ENCODE data around the gene TSSK1B.

The TSSK1B gene

DNA sequence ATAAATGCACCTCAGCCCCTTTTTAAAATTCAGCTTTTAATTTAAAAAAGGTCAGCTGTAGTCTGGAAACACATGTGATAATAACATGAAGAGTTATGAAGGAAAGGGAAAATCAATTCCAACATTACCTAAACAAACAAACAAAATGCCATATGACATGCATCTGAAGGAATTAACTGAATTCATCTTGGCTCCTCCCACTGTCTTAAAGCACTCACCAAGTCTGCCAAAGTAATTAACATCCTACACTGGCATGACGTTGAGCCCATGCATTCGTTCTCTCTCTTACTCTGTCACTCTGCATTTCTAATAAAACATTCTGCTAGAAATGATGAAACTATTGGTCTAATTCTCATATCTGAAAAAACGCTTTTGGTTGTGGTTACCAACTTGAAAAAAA, 37.7 kb downstream of the TSSK1B start:
- DNase-seq = no peak

DNA sequence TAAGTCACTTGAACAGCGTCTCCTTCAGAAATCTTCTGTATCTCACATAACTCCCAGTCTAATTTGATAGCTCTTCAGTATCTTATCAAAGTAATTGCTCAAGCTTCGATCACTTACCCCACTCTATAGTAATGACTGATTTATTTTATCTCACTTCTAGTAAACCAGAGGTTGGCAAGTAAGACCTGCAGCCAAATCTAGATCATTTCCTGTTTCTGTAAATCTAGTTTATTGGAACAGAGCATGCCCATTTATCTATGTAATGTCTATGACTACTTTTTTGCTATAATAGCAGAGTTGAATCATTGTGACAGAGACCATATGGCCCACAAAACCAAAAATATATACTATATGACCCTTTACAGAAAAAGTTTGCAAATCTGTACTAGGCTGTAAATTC, 40.1 kb downstream of the TSSK1B start:
- no peak for DNase-seq

GRCh38 chr5:113390224-113390623, 44.6 kb downstream of the TSSK1B start:
- no peak for DNase-seq

GRCh38 chr5:113389116-113389515, 45.7 kb downstream of the TSSK1B start:
- no peak for DNase-seq

GRCh38 chr5:113387844-113388243, 46.9 kb downstream of the TSSK1B start:
- DNase-seq = no peak

DNA sequence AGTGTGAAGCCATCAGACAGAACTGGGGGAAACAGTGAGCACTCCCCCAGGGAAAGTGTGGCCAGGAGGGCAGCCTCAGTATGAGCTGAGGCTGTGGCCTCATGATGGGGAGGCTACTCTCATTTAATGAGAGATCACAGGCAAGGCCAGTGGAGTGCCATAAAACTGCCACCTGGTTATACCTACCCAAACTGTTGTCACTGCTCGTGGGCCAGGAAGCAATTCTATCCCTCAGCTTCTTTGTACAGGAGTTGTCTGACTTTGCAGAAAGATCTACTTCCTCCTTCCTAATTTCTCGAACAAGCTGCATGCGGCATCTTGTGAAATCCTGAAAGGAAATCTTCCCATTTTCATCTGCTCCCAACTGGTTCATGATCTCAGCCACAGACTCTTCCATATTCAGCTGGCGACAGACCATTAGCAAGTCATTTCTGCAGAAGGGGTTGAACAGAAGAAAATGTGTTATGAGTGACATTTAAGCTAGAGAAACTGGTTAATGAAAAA, 50.0 kb downstream of the TSSK1B start:
- DNase-seq = no peak

GRCh38 chr5:113382731-113383130, 52.1 kb downstream of the TSSK1B start:
- no peak for DNase-seq

Data from NCI-H510A (cell line).